ENCODE results near the gene DCLK1. TPM values are rescaled to one million over a fixed set of nuclear protein-coding genes. Genes with fewer than 3 reads are reported as not detected.

The DCLK1 gene
- total RNA-seq, 1 donor from 2014 or later, result not detected

GRCh38 chr13:35833031-35833430, 298.2 kb downstream of the DCLK1 start:
- ChIA-PET POLR2A (no interaction called here), CTCF (no interaction called here)
- ATAC-seq (ENCODE audit: low read depth) (no peak), DNase-seq (no peak)
- Mint-ChIP-seq H3K4me3 (no peak overlapping the region), H3K9me3 (no peaks in the 10 kb centered on the region), H3K27ac (no peak overlapping the region), H3K4me1 (no peaks in the 10 kb centered on the region), H3K36me3 (ENCODE audit: low read depth) (no peaks in the 10 kb centered on the region), H3K27me3 (no peaks in the 10 kb centered on the region)
- intact Hi-C loops (cut with micrococcal nuclease), result no loop called here
- no peak for TF ChIP-seq CTCF (IDR thresholded peaks at IDR 0.05)

GRCh38 chr13:35832551-35832950, 298.6 kb downstream of the DCLK1 start:
- no peaks in the 10 kb centered on the region for H3K27me3 Mint-ChIP-seq
- ChIA-PET CTCF (no interaction called here), POLR2A (no interaction called here)
- H3K4me1 Mint-ChIP-seq, result no peaks in the 10 kb centered on the region
- no peak overlapping the region for H3K4me3 Mint-ChIP-seq
- no peaks in the 10 kb centered on the region for H3K9me3 Mint-ChIP-seq
- H3K36me3 Mint-ChIP-seq (ENCODE audit: low read depth), result no peaks in the 10 kb centered on the region
- no peak overlapping the region for H3K27ac Mint-ChIP-seq
- intact Hi-C loops (cut with micrococcal nuclease), result no loop called here
- ATAC-seq (ENCODE audit: low read depth) (no peak), DNase-seq (no peak)
- no peak for TF ChIP-seq CTCF (IDR thresholded peaks at IDR 0.05)

- Mint-ChIP-seq H3K36me3 (ENCODE audit: low read depth) (no peaks in the 10 kb centered on the region), H3K27me3 (no peaks in the 10 kb centered on the region), H3K27ac (no peak overlapping the region), H3K9me3 (no peaks in the 10 kb centered on the region), H3K4me3 (no peak overlapping the region), H3K4me1 (no peaks in the 10 kb centered on the region)
- ATAC-seq (ENCODE audit: low read depth) (no peak), DNase-seq (no peak)
- intact Hi-C loops (cut with micrococcal nuclease), result no loop called here
- ChIA-PET POLR2A (no interaction called here), CTCF (interaction anchor here (1.3 kb wide), 1 partner anchor 9 kb away, joined by 3 read pairs; no protein-coding TSS in a partner anchor)
- no peak for TF ChIP-seq CTCF (IDR thresholded peaks at IDR 0.05)
Observed at GRCh38 chr13:35830850-35831450, 300.2 kb downstream of the DCLK1 start.

DNA sequence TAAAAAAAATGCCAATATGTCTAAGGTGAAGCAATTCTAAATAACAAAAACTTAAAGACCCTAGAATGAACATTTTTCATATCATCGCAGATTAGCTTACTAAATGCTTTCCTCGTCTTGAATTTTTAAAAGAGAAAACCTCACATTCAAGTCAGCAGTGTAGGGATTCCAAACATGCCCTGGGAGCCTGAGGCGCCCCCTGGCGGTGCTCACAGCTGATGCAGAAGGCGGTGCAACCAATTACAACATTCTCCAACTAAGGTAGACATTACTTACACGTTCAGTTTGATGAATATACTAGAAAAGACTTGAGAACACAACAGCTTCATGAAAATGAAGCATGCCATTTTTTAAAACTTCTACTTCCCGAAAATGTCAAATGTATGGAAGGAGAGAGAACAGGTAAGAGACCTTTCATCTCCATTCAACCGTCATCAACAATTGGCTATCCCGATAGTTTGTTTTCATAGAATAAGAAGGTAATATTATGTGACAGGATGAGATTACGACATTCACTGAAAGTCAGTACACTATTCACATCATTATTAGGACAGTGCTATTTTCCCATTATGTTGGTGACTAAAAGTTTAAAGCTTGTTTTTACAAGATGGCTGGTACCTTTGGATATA, 304.4 kb downstream of the DCLK1 start:
- CTCF ChIA-PET, result no interaction called here
- no peak overlapping the region for H3K4me3 Mint-ChIP-seq
- no peaks in the 10 kb centered on the region for H3K9me3 Mint-ChIP-seq
- TF ChIP-seq CTCF (IDR thresholded peaks at IDR 0.05), result no peak
- POLR2A ChIA-PET, result no interaction called here
- H3K36me3 Mint-ChIP-seq (ENCODE audit: low read depth), result no peaks in the 10 kb centered on the region
- ATAC-seq (ENCODE audit: low read depth) (no peak), DNase-seq (no peak)
- no peaks in the 10 kb centered on the region for H3K4me1 Mint-ChIP-seq
- intact Hi-C loops (cut with micrococcal nuclease), result no loop called here
- no peak overlapping the region for H3K27ac Mint-ChIP-seq
- no peaks in the 10 kb centered on the region for H3K27me3 Mint-ChIP-seq

DNA sequence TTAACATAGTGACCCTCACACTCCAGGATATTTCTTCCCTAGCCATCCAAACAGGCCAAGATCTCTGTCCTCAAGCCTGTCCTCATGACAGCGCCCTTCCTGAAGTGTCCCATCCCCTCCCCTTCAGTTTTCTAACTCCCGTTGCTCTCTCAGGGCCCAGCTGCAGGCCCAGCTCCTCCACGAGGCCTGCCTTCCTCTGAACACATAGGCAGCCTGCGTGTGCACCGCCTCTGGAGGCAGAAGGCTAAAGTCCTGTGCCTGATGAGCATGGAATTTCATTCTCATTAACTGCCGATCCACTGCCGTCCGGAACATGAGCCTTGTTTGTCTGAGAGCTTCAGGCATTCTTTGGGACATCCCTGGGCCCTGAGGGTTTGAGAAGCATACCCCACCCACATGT, 306.4 kb downstream of the DCLK1 start:
- no peak overlapping the region for H3K4me3 Mint-ChIP-seq
- no peaks in the 10 kb centered on the region for H3K4me1 Mint-ChIP-seq
- ATAC-seq (ENCODE audit: low read depth) (no peak), DNase-seq (no peak)
- H3K9me3 Mint-ChIP-seq, result no peaks in the 10 kb centered on the region
- ChIA-PET POLR2A (no interaction called here), CTCF (no interaction called here)
- no peak overlapping the region for H3K27ac Mint-ChIP-seq
- no peaks in the 10 kb centered on the region for H3K27me3 Mint-ChIP-seq
- no peaks in the 10 kb centered on the region for H3K36me3 Mint-ChIP-seq (ENCODE audit: low read depth)
- intact Hi-C loops (cut with micrococcal nuclease), result no loop called here
- TF ChIP-seq CTCF (IDR thresholded peaks at IDR 0.05), result no peak

All from activated B cell treated with CpG ODN at 0.5 μM for 24 hours (primary cell).